HL-60/S4 (cell line): ENCODE results near the gene CMYA5.
"Not testable (repeated sequence)": the region's sequence is repeated elsewhere in the genome, so short reads cannot be mapped to it uniquely, and the experiment has no call there.

Experiments used
- in situ Hi-C: fragments of 300-500 bp; cut with MboI; formaldehyde crosslinking; loops from 2 replicates; pipeline ENCODE4 v1.14.3; 2022; ENCODE audit warnings: low sequenced_read_pairs

CMYA5 gene

DNA sequence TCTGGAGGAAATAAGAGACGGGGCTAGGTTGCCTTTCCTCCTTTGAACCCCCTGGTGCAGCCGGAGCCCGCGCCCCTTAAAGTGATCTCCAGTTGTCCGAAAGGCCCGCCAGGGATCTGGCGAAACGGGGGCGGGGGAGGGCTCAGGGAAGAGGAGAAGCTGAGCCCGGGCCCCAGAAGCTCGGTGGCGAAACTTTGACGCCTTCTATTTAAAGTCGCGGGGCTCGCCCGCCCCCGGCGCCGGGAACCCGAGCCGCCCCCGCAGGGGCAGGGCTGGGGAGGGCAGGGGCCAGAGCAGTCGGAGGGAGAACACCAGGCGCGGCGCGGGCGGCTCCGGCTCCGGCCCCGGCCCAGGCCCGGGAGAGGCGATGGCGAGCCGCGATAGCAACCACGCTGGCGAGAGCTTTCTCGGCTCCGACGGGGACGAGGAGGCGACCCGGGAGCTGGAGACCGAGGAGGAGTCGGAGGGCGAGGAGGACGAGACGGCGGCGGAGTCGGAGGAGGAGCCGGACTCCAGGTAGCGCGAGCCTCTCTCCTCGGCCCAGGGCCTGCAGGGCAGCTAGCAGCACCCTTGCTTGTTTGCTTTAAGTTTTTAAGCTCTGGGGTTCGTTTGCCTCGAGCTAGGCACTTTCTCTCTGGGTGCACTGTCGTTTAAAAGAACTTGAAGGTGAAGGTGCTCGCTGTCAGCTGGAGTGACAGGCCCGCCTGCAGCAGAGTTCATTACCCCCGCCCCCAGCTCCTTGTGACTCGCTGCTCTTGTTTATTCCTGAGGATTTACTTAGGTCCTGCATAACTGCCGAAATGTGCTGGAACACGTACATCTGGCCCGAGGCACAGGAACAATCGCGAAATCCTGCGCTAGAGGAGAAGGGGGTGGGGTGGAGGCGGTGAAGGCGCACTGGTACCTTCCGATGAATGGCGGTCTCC, at the start of gene CMYA5:
Gene CMYA5, plus strand, starts transcription at position 296 of the 926 bp plus-strand sequence. Its CDS starts 72 bp downstream, at position 368.
- in situ Hi-C loops = no loop called here

DNA sequence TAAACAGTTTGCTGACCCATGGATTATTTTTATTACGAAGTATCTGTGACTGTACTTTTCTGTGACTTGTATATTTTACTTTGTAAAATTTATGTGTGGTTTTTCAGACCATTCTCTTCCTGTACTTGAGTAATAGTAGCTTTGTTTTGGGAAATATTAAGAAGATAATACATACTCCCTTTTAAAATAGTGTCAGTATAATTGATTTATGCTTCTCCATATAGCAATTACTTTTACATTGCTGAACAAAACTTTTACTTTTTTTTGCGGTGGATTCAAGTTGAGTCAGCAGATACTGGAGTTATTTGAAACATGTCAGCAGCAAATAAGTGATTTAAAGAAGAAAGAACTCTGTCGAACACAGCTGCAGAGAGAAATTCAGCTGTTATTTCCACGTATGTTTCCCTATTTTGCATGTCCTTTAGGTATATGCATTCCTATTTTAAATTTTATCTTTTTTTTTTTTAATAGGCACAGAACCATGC, 49.0 kb upstream of the CMYA5 start:
- in situ Hi-C loops = no loop called here

DNA sequence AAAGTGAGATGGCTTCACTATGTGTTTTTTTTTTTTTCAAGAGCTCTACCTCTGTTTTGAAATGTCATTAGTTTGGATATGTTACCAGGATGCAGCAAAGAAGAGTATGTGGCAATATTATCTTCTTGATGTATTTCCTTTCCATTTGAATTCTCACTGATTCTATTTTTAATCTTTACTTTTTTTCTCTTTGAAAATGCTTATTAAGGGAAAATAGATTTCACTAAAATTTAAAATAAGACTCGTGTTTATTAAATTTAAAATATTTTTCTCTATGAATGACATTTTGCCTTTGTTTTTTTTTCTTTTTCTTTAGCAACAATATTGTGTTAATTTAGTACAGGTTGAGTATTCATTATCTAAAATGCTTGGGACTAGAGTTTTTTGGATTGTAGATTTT, 48.2 kb upstream of the CMYA5 start:
- in situ Hi-C loops = no loop called here

DNA sequence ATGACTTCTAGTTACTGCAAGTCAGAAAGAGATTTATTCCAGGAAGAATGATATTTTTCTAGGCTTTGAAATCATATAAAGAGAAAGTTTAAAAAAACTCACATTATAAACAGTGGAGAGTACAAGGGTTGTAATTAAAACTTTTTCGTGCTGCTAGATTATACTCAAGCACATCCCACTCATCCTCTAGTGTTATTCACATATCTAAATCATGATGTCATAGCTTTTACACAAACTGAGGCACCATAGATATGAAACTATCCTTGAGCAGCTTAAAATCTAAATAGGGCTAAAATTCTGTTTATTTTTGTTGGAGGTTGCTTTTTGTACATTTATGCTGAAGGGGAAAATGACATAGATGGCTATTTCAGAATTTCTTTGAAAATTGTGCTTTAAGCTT, 47.4 kb upstream of the CMYA5 start:
- in situ Hi-C loops = no loop called here

DNA sequence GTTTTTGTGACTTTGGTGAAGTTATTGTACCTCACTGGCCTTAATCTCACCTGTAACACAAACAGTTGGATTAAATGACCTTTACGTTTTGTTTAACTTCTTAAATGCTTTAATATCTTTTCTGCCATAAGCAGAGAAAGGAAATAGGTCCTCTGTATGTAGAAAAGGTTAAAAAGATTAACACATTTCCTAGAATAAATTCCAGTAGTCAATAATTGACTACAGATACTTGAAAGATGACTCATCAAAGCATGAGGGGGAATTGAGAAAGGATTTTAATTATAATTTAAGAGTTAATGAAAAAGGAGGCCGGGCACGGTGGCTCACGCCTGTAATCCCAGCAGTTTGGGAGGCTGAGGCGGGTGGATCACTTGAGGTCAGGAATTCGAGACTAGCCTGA, 35.8 kb upstream of the CMYA5 start:
- in situ Hi-C loops = no loop called here

DNA sequence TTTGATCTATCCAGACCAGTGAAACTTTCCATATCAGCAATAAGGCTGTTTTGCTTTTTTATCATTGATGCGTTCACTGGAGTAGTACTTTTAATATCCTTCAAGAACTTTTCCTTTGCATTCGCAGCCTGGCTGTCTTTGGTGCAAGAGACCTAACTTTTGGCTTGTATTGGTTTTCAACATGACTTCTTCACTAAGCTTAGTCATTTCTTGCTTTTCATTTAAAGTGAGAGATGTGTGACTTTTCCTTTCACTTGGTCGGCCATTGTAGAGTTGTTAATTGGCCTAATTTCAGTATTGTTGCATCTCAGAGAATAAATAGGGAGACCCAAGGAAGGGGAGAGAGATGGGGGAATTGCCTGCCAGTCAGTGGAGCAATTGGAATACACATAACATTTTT, 26.4 kb upstream of the CMYA5 start:
- in situ Hi-C loops = no loop called here

DNA sequence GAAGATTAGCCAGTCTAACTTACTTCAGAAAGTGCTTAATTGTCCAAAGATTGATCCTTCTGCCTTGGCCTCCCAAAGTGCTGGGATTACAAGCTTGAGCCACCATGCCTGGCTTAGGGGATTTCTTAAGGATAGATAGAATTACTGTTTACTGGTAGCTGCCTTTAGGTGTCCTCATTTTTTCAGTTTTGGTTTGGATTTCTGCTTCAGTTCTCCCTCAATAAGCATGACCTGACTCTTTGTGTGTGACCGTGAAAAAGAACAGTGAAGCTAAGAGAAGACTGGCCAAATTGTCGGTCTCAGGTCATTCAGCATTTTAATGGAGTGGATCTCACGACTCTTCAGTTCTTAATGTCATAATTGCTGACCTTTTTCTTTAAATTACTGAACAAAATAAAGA, 22.9 kb upstream of the CMYA5 start:
- in situ Hi-C loops = no loop called here

DNA sequence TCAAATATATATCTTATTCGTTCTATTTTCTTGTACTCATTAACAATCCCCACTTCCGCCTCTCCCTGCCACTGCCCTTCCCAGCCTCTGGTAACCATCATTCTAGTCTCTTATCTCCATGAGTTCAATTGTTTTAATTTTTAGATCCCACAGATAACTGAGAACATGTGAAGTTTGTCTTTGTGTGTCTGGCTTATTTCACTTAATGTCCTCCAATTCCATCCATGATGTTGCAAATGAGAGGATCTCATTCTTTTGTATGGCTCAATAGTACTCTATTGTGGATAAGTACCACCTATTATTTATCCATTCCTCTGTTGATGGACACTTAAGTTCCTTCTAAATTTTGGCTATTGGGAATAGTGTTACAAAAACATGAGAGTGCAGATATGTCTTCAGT, 17.2 kb upstream of the CMYA5 start:
- in situ Hi-C loops = no loop called here

DNA sequence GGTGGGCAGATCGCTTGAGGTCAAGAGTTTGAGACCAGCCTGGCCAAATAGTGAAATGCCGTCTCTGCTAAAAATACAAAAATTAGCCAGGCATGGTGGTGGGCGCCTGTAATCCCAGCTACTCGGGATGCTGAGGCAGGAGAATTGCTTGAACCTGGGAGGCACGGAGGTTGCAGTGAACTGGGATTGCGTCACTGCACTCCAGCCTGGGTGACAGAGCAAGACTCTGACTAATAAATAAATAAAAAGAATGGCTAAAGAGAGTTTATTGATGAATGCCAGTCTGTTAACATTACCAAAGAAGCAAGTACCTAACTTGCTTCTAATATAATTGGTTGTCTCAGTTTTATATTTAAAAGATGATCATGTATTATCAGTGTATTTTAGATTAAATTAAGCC, 13.3 kb upstream of the CMYA5 start:
- in situ Hi-C loops = not testable (repeated sequence)

DNA sequence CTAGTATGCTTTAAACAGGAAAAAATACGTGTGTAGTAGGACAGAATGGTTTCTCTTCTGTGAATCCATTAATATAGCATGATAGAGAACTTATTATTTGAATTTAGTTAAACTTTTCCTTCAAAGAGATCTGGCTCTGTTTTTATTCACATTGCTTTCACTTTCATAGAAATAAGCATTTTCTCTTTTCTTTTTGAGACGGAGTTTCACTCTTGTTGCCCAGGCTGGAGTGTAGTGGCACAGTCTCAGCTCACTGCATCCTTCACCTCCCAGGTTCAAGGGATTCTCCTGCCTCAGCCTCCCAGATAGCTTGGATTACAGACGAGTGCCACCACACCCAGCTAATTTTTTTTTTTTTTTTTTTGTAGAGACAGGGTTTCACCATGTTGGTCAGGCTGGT, 7.5 kb upstream of the CMYA5 start:
- in situ Hi-C loops = not testable (repeated sequence)

DNA sequence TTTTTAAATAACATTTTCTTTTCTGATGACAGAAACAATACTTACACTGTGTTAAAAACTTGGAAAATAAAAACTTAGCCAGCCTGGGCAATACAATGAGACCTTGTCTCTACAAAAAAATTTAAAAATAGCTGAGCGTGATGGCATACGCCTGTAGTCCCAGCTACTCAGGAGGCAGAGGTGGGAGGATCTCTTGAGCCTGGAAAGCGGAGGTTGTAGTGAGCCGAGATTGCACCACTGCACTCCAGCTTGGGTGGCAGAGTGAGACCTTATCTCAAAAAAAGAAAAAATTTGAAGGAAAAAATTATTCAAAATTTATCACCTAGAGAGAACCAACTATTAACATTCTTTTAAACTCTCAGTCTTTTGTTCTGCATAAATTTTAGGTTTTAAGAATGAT, 4.9 kb upstream of the CMYA5 start:
- in situ Hi-C loops = no loop called here

DNA sequence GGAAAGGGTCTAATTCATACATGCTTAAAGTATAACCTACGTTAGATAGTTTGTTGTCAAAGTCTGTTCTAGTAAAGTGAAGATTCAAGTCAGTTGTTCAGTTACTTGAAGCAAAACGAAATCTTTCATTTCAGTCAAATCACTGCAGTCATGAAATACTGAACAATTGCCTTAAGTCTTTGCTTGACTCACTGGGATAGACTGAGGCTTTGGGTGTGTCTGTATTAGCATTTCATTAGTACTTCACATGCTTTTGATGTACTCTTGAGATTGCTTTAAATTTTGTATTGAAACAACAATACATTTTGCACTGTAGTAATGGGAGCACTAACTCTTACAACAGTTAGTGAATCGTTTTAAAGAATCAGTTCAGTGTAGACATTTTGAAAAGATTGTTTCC, 4.0 kb upstream of the CMYA5 start:
- in situ Hi-C loops = no loop called here

DNA sequence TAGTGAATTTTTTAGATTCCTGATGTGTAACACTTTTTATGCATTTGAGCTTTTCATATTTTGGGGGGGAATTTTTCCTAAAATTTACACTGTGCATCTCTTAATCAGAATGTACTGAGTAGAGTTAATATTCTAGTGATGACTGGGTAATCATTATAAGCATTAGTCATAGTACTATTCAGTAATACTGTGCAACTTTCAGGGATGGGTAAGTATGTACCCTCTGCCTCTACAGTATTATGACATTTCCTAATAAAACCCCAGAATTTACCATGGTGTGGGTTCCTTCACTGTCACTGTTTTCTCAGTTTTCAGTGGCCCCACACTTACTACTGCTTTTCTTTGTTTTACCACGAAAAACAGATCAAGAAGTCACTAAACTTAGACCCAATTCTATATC, 2.8 kb upstream of the CMYA5 start:
- in situ Hi-C loops = no loop called here

DNA sequence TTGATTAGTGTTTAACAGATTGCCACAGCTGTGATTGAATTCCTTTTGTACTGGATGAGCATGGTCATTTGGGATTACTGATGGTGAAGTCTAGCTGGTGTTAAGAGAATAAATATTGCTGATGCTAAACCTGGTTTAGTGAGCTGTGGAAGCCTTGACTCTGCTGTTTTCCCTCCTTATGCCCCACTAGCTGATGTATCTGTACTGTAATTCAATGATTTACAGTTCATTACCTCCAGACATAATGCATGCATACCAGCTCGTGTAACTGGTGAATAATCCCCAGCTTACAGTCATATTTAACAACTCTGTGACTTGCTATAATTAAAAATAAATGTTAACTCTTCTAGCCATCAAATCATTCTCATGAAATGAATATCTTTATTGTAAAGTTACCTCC, 1.7 kb upstream of the CMYA5 start:
- in situ Hi-C loops = no loop called here

DNA sequence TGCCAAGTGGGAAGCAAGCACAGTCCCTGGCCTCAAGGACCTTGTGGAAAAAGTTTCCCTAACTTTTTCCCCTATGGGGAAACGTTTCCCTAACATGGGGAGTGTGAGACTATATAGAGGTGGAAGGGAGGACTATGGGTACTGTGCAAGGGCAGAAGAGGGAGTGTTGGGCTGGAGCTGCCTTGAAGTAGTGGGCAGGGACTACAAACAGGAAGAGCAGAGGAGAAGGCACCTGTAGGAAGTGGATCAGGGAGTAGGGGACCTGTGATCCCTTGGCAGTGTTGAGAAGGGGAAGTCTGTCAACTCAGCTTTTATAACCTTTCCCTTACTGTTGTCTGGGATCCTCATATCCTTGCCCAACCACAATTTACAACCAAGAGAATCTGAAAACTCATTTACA, 1.4 kb downstream of the CMYA5 start:
- in situ Hi-C loops = no loop called here

DNA sequence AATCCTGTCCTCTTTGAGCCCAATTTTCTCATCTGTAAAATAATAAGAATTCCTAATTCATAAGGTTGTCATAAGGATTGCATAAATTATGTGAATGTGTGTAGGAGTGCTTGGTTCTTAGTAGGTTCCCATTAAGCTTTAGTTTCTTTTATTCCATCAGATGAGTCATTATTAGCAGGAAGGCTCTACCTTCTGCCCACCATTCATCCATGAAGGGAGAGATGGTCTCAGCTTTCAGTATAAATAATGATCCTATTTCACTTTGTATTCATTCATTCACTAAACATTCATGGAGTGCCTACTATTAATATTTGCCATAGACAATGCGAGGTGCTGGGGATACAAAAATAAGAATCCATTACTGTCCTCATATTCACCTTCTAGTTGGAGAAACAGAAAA, 3.0 kb downstream of the CMYA5 start:
- in situ Hi-C loops = no loop called here

DNA sequence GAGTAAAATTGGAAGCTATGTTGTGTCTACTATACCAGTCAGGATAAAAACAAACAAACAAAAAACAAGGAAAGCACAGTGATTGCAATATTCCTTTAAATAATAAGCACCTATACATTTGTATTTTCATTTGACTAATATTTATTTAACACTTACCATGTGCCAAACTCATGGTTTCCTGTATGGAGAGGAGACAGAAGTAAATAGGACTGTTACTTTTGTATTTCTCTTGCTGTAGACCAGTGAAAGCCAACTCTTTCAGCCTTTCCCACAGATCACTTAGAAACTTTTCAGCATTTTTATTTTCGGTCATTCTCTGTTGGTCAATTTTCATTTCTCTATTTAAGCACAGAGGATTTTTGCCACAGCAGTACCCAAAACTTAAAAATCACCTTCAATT, 4.5 kb downstream of the CMYA5 start:
- in situ Hi-C loops = no loop called here

DNA sequence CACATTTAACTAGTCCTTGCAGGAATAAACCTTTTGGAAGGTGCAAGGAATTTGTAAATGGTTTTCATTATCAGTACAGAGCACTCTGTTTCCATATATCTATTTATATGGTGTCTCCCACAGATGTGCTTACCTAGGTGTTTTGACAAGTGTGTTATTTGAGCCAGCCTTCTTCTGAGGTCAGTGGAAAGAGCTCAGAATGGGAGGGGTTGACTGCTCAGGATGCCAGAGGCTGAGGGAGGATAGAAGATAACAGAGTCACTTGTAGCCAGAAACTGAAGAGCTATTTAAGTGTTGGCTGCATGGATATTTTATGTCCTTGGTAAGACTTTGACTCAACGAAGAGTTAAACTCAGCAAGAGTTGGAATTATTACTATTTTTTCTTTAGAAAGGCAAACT, 5.0 kb downstream of the CMYA5 start:
- in situ Hi-C loops = no loop called here

DNA sequence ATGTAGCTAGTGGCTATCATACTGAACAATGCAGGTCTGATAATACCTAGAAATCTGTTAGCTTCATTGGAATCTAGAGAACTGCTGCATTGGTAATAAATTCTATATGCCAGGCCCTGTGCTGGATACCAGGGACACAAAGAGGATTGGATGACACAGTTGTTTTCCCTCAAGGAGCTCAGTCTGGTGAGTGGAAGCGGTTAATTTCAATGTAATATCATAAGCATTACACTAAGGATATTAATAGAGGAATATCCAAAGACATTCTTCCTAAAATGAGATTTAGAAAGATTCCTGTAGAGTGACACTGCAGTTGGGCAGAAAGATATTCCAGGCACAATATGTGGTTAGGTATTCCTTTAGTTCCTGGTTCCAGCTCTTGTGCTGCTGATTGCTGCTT, 5.9 kb downstream of the CMYA5 start:
- in situ Hi-C loops = no loop called here

DNA sequence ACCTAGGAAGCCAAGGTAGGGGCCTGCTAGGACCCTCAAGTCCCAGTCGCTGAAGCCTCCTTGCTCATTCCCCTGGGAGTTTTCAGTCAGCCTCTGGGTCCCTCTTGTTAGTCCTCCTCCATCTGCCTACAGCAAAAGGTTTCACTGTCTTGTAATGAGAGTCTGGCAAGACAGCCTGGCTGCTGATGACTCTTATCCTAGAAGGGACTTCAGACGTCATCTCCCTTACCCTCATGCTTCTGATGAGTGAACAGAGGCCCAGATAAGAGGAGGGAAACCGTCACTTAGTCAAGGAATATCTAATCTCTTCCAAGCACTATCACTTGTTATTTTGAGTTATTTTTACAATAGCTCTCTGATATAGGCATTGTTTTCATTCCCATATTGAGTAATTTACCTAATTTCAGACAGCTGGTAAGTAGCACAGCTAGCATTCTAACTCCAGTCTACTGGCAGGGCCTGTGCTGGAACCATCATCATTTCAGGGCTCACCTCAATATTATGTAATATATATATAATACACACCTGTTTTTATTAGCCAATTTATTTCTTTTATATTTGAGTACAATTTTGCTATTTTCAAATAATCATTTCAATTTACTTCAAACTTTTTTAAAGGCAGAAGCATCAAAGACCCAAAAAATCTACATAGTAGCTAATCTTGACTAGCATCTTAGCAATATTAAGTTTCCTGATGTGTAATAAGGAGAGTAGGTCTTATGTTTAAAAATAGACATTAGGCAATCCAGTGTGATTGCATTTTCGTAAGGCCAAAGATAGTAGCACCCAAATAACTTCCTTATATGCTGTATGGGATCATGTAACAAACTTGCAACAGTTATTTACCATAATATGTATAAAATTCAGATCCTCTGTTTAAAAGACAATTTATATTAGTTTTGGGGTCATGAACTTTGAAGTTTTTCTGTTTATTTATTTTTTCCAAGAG, 7.9 kb downstream of the CMYA5 start:
- in situ Hi-C loops = no loop called here

DNA sequence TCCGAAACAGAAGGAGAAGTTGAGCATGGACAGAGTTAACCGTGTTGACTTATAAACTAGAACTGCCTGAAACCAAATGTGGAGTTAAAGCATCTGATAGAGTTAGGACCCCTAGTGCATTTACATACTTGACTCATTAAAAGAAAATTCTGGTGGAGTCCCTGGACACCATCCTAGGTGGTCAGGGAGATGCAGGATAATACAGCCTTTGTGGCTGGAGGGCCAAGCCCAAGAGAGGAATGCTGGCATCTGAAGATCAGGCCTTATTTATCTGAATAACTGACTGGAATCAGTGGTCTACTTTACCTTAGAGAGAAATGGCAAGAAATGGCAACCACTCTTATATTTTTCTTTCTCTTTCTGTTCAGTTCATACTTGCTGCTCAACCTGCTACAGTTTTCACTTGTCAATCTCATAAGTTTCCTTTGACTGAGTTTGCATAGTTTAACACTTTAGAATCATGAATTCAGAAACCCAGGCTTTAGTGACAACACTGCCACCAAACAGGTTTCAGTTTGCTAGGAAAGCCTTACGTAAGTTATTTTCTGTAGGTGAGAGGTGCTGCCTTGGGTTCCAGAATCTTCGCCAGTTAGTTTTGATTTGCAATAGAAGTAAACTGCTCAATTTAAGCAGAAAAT, 10.2 kb downstream of the CMYA5 start:
- in situ Hi-C loops = no loop called here
